Stimulated activated CD4-positive, alpha-beta T cell treated with anti-CD3 and anti-CD28 coated beads, Interleukin-2, amount 100 ng/mL, for 4 hours (primary cell): ENCODE results near the gene GAST.
"Not testable (repeated sequence)": the region's sequence is repeated elsewhere in the genome, so short reads cannot be mapped to it uniquely, and the experiment has no call there.

Experiments used
- DNase-seq: peaks from one replicate; pipeline ENCODE4 v3.0.0-alpha.2; 2020; ENCODE audit warnings: low read depth

The GAST gene, protein sequence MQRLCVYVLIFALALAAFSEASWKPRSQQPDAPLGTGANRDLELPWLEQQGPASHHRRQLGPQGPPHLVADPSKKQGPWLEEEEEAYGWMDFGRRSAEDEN

DNA sequence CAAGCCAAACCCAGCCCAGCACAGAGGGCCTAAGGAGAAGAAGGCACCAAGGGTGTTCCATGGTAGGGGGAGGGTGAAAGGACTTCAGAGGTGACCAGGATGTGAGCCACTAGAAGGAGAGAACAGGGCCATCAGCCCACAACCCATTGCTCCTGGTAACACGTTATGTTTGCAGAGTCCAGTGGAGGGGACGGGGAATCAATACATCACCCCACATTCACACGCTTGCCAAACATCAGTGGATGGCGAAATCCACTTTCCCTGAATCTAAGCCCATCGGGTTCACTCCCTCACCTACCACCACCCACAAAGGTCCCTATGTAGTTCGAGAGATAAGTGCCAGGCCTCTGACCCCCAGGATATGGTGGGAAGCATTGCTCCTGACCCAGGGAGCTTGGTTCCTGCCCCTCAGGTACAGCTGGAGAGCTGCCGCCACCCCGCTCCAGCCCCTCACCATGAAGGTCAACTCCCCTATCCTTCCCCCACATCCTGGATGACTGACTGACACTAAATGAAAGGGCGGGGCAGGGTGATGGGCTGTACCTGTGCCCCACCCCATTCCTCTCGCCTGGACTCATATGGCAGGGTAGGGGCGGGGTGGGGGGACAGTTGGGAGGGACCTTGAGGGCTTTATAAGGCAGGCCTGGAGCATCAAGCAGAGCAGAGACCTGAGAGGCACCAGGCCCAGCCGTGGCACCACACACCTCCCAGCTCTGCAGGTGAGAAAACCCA is at the start of gene GAST:
Gene GAST, plus strand, starts transcription at position 663 of the 732 bp plus-strand sequence. CDS start 3,106 bp downstream, outside the sequence.
- DNase-seq = no peak

DNA sequence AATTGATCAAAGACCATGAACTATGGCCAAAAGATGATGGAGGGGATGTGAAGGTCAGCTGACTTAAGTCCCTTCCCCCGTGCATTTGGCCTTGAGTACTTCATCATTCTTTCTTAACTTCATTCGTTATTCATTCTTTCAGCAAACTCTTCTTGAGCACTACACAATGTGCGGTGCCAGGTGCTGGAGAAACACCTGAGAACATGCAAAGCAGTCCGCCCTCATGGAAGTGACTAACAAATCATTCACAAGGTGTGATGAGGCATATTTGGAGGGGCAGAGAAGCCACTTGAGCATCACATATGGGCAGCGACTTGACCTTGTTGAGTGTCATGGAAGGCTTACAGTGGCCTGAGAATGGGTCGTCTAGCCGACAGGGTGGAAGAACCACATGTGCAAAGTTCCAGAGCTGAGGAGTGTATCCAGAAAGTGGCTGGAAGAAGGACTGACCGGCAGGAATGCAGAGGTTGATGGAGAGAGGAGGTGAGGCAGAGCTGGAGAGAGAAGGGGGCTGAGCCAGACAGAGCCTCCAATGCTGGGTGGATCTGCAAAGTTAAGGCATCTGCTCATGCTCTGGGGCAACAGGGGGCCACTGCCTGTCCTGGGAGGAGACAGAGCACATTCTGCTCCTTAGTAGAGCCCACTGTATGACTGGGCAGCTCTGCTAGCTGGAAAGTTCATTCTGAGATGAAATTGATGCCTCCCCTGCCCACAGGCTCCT is 48.5 kb upstream of the GAST start:
- DNase-seq = no peak

DNA sequence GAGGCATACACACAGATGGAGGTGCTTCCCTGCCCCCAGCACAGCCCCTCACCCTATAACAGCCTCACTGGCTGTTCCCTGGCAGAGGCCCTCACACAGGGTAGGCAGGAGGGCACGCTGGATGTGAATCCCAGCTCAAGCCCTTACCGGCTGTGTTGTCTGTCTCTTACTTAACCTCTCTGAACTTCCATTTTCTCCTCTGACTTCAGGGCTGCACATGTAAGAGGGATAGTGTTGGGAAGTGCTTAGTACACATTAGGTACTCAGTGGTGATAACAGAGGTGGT is 48.0 kb upstream of the GAST start:
- no peak for DNase-seq

DNA sequence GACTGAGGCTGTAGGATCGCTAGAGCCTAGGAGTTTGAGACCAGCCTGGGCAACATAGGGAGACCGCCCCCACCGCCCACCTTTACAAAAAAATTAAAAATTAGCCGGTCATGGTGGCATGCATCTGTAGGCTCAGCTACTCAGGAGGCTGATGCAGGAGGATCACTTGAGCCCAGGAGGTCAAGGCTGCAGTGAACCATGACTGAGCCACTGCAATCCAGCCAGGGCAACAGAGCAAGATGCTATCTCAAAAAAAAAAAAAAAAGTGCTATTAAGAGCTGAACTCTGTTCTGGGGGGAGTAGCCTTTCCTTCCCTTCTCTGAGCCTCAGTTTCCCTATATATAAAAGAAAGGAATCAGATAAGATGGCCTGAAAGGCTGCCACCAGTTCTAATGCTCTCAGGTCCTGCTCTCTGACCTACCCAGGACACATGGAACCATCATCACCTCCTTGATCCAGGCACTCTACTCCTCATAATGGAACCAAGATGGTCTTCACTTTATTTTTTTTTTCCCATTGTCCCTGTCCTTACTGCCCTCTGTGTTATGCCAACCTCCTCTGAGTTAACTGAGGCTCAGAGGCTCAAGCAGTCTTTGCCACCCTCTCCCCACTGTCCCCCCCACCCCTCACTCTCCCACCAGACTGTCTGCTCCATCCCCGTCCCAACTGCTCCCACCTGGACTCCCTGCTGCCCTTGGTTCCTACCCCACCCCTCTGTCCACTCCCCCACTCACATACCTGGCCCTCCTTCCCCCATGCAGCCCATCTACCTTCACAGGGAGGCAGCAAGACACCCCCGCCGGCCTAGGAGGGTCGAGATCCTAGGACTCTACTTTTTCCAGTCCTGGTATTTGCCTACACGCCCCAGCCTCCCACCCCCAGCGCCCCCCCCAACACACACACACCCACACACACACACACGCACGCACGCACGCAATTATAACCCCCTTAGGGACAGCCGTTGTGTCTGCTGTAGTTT is 47.3 kb upstream of the GAST start:
- DNase-seq = no peak

DNA sequence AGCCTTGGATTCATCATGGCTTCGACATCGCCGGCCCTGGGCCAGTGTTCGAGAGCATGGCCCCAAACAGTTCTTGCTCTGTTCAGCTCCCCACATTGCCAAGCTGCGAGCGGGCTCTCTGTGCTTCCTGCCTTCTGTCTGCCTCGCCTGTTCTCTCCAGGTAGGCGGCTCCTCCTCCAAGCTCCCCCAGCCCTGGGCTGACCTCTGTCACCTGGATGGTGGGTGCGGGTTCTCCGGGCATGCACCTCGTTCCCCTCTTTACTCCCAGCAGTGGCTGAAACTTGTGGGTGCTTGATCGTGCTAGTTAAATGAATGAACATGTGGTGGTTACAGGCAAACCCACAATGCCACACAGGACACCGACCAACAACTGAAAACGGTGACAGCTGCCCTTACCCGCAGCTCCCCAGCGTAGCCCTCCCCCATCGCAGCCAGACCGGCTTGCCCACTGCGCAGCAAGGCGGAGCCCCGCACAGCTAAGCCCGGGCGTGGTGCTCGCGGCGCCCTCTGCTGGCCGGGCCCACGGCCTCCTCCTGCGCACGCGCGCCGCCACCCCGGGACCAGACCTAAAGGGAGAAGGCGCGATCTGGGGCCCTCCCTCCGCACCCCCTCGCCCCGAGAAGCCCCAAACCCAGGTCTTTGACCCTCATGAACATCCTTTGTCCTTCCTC is 46.4 kb upstream of the GAST start:
- peak; percentile 82 for DNase-seq

DNA sequence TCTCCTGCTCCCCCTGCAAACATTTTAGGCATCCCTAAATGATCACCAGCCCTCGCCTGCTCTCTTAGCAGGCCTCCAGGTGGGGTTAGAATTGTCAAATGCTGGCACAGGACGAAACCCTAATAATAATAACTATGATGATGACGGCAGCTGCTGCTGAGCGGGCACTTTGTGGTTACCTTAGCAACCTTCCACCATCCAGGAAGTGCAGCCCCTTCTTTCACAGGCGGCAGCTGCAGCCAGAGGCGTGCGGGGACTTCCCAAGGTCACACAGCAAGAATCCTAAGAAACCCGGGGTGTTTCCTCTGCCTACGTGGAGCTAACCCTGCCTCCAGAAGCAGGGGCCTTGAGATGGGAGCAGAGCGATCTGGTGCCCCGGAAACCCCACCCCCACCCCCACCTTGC is 45.9 kb upstream of the GAST start:
- DNase-seq = peak; percentile 60

DNA sequence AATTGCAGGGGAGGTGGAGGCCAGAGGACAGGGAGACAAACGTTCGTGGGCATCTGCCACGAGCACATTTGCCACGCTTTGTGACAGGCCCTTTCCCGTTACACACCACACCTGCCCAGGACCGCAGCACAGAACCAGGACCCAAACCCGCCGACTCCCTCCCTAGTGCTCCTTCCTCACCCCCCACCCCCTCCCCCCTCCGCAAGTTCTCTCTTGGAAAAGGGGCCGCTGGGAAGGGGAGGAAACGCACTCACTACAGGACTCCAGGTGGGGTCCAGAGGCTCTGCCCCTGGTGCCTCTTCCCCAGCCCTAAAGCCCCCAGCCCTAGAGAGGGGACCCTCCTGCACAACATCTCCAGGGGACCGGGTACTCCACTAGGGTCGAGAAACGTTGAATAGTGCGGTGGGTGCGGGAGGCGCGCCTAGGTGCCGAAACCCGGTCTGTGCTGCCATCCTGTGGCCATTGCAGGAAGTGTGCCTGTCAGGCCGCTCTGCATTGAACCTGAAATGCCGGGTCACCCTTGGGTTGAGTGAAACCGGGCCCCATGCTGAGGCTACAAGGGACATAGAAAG is 45.3 kb upstream of the GAST start:
- peak; percentile 78 for DNase-seq

DNA sequence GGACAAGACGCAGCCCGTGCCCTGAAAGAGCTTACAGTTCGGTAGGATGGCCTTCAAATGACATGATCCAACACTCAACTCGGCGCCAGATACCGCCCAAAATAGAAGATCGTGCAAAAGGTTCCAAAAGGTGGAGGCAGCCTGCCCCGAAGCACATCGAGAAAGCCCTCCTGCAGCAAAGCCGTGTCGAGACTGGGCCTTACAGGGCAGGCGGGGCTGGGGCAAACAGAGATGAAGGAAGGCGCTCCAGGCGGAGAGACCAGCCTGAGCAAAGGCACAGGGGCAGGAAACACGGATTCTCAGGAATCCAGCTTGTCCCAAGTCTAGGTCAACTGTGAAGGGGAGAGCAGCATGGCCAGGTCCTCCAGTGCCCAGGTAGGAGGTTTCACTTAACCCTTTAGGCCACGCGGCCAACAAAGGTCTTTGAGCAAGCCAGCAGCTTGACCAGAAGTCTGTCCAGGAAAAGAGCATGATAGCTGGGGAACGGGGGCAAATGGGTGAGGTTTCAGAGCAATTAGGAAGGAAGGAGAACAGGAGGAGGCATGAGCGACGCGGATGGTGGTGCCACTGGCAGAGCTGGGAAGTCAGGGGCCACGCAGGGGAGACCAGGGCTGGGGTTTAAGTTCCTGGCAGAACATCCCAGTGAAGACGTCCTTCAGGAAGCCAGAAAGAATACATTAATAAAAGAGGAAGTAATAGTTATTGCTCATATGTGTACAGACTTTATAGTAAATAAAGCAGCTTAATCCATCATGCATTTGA is 44.7 kb upstream of the GAST start:
- DNase-seq = no peak

DNA sequence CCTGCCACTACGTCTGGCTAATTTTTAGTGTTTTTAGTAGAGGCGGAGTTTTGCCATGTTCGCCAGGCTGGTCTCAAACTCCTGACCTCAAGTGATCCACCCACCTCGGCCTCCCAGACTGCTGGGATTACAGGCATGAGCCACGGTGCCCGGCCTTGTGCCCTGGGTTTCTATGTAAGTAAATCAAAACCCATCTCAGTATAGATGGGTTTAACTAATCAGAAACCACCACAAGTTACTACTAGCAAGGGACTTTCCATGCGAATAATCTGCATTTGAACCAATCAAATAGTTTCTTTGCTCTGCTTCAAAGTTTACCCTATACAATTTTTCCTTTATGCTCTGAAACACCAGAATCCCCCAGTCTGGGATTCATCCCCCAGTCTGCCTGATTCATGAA is 40.0 kb upstream of the GAST start:
- no peak for DNase-seq

DNA sequence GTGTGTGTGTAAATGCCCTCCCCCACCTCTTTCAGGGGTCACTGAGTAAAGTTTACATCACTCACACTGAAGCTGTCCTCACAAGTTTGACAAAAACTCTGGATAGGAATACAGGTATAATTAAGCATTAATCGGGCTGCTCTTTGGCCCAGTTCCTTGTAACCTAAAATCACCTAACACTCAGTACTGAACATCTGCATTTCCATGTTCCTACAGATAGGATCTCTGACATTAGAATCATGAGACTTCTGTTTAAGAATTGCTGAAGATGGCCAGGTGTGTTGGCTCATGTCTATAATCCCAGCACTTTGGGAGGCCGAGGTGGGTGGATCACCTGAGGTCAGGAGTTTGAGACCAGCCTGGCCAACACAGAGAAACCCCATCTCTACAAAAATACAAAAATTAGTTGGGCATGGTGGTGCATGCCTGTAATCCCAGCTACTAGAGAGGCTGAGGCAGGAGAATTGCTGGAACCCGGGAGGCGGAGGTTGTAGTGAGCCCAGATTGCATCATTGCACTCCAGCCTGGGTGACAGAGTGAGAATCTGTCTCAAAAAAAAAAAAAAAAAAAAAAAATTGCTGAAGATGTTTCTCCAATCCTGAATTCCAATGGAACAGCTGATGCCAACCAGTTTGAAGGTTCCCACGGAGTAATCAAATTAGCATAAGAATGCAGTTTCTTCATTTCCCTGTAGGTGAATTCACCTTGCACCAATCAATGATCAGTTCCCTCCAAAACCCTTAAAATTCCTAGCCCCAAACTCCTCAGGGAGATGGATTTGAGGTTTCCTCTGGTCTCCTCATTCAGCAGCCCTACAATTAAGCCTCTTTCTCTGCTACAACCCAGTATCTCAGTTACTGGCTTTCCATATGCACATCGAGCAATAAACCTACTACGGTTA is 36.7 kb upstream of the GAST start:
- not testable (repeated sequence) for DNase-seq

DNA sequence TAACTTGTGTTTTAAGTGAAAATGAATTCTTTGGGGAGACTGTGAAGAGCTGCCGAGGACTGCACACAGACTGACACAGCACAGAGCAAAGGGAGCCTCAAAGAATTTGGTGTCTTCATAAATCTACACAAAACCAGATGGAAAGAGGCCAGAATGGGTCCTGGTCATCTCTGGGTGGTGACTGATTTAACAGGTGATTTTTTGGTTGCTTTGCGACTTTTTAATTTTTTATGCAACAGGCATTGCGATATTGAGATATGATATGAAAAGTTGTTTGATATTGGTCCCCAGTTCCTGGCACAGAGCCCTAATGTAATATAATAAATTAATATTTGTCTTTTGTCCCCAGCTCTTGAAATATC is 36.1 kb upstream of the GAST start:
- no peak for DNase-seq

DNA sequence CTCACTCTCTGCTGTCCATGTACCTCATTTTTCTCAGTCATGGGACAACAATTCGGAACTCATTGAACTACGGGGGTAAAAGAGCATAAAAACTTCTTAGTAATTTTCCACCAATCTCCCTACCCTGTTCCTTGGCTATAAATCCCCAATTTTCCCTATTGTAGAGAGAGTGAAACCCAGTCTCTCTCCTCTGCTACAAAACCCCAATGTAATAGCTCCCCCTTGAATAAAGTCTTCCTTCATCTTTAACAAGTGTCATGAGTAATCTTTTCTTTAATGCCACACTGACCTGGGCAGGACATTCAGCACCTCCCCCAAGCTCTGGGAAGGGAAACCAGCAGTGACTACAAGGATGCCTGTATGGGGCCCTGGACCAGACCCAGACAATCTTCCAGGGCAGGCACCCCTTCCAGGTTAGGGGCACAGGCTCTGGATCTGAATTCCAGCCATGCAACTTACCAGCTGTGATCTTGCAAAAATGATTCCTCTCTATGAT is 33.7 kb upstream of the GAST start:
- no peak for DNase-seq

DNA sequence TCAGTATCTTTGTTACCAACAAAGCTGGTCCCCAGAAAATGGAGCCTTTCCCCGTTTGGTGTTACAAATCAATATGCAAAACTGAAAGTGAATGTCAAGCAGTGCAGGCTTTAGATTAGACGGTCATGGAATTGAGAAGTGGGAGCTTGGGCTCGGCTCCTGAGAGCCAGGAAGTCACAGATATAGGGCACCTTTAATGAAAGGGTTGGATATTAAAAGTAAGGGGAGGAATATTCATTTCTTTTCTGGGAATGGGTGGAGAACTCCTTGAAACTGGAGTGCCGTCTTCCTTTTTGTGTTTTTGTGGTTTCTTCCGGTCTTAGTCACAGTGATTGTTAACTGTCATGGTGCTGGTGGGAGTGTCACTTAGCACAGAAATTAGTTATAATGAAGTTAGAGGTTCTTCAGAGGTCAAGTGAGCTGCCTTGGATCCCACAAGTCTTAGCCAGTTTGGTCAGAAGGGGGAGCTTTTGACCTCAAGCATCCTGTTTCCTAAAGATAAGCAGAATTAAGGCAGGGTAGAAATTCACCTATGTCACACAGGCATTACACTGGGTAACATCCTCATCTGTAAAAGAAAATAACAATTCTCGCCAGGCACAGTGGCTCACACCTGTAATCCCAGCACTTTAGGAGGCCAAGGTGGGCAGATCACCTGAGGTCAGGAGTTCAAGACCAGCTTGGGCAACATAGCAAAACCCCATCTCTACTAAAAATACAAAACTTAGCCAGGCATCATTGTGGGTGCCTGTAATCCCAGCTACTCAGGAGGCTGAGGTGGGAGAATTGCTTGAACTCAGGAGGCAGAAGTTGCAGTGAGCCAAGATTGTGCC is 33.0 kb upstream of the GAST start:
- peak; percentile 50 for DNase-seq

DNA sequence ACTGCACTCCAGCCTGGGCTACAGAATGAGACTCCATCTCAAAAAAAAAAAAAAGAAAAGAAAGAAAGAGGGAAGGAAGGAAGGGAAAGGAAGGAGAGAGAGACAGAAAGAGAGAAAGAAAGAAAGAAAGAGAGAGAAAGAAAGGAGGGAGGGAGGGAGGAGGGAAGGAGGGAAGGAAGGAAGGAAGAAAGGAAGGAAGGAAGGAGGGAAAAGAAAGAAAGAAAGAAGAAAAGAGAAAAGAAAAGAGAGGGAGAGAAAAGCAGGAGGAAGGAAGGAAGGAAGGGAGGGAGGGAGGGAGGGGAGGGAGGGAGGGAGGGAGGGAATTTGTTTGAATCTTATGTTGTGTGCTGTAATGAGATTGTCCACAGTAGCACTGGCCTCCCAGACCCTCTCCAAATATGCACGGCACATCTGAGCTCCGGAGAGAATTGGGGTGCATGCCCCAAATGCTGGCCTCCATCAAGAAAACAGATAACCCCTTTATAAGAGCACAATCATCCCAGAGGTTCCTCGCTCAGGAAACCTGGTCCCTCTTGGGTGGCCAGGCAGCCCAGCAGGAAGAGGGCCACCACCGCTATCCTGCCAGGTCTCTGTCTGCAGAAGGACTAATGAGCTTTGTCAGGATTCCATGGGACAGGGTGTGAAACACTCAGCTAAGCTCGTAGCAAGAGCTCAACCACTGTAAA is 32.2 kb upstream of the GAST start:
- no peak for DNase-seq

DNA sequence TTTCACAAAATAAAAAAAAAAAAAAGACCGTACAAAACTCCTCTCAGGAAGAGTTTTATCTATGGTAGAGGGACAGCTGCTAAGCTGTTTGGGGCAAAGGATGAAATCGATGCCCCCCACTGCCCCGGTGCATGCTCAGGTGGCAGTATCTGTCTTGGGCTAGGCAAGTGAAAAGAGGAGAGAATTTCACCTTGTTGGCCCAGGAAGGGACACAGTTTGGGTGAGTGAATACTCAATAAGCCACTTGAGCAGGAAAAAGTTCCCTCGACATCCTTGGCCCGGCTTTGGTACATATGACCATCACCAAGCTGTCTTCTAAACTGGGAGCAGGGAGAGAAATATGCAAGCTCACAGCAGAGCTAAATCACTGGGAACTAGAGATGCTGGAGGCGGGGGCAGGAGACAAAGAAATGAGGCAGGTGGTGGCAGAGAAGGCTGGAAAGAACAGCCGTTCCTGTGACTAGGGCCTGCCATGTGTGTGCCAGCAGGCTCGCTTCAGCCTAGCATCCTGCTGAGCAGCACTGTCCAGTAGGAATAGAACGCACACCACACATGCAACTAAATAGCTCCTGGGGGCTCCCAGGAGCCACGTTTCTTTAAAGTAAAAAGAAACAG is 31.6 kb upstream of the GAST start:
- DNase-seq = no peak

DNA sequence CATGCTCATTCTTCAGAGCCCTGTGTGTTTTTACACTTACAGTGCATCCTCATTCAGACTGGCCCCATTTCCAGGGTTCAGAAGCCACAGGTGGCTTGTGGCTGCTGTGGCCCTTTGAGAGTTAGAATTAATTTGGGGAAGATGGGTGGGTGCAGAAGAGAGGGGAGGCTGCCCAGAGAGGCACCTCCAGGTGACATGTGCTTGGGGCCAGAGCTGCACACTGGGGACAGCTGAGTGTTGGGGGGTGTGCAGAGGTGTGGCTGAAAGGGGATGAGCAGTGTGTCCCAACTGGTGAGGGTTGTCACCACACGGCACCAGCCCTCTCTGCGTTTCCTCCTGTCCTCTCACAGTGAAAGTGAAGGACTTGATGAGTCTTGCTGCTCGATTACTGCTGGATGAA is 30.4 kb upstream of the GAST start:
- no peak for DNase-seq

DNA sequence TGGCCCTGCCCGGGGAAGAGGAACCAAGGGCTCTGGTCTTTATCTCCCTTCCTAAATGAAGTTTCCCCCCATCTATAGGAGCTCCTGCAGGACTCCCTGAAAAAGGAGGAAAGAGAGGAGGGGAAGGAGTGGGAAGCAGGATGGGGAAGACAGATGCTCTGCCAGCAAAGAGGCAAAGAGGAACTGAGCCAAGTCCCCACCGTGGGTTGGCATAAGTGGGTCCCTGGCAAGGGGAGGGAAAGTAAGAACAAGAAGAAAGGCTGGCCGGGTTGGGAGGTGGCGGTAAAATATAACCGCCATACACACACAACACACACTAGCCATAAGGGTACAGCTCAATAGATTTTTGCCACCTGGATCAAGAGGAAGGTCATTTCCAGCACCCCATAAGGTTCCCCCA is 29.5 kb upstream of the GAST start:
- no peak for DNase-seq
